PC-9 (cell line): Measurements from ENCODE around the gene LMX1B. TPM values are rescaled to one million over a fixed set of nuclear protein-coding genes. Genes with fewer than 3 reads are reported as not detected.
"Not testable (repeated sequence)": the region's sequence is repeated elsewhere in the genome, so short reads cannot be mapped to it uniquely, and the experiment has no call there.

ENCODE experiments used
- BruUV-seq: library from RNA; stranded (reverse); fragments of 400-500 nt; replicated peaks from 2 replicates; lab custom pipeline; 2021; lab: Mats Ljungman, UMichigan
- CTCF ChIA-PET: fragments of 300-600 bp; sonication (Branson Sonifier 250); formaldehyde crosslinking; loops from one replicate; lab custom pipeline; 2022; ENCODE audit warnings: antibody characterized with exemption; lab: Charles Lee
- POLR2A ChIA-PET: fragments of 300-600 bp; sonication (Branson Sonifier 250); formaldehyde crosslinking; loops from one replicate; lab custom pipeline; 2022; ENCODE audit warnings: antibody characterized with exemption; ENCODE audit not compliant: unreplicated experiment; lab: Charles Lee
- DNase-seq, 2 experiments: peaks; one replicate each; pipeline versions ENCODE4 v3.0.0 to v3.0.0-alpha.2; 2015 to 2022; ENCODE audit warnings: mixed read lengths in 1 of 2
- H2AFZ ChIP-seq: fragments of 200-600 bp; sonication (generic); 2 replicates; pipeline ENCODE4 v1.8.1; 2017; ENCODE audit warnings: antibody characterized with exemption
- H3F3A ChIP-seq: fragments of 200-600 bp; sonication (generic); 2 replicates; pipeline ENCODE4 v1.8.1; 2017; ENCODE audit warnings: antibody characterized with exemption, mild to moderate bottlenecking, low read depth; ENCODE audit not compliant: insufficient read depth
- H3K27ac ChIP-seq: fragments of 200-600 bp; sonication (generic); 2 replicates; pipeline ENCODE4 v1.6.1; 2016; ENCODE audit warnings: mixed run types
- H3K27me3 ChIP-seq: fragments of 200-600 bp; sonication (generic); 2 replicates; pipeline ENCODE4 v1.6.1; 2016; ENCODE audit warnings: low read depth, mixed run types; ENCODE audit not compliant: insufficient read depth
- H3K36me3 ChIP-seq: fragments of 200-600 bp; sonication (generic); 2 replicates; pipeline ENCODE4 v1.6.1; 2016; ENCODE audit warnings: low read depth, mixed run types
- H3K4me1 ChIP-seq: fragments of 200-600 bp; sonication (generic); replicated peaks from 2 replicates; pipeline ENCODE4 v1.6.1; 2016; ENCODE audit warnings: mixed run types; ENCODE audit not compliant: insufficient read depth
- H3K4me2 ChIP-seq: fragments of 200-600 bp; sonication (generic); 2 replicates; pipeline ENCODE4 v1.6.1; 2017; ENCODE audit warnings: mixed run types
- H3K4me3 ChIP-seq: fragments of 200-600 bp; sonication (generic); 2 replicates; pipeline ENCODE4 v1.6.1; 2016; ENCODE audit warnings: mixed run types
- H3K79me2 ChIP-seq: fragments of 200-600 bp; sonication (generic); 2 replicates; pipeline ENCODE4 v1.6.1; 2017; ENCODE audit warnings: low read depth, mixed run types
- H3K9me2 ChIP-seq: fragments of 200-600 bp; sonication (generic); 2 replicates; pipeline ENCODE4 v1.8.1; 2017; ENCODE audit warnings: mild to moderate bottlenecking; ENCODE audit not compliant: insufficient read depth
- H3K9me3 ChIP-seq: fragments of 200-600 bp; sonication (generic); 2 replicates; pipeline ENCODE4 v1.8.1; 2016; ENCODE audit warnings: low read depth; ENCODE audit not compliant: insufficient read depth
- H4K20me1 ChIP-seq: fragments of 200-600 bp; sonication (generic); 2 replicates; pipeline ENCODE4 v1.8.1; 2017; ENCODE audit not compliant: insufficient read depth
- CTCF ChIP-seq: fragments of 200-600 bp; sonication (generic); conservative IDR thresholded peaks from 2 replicates; pipeline ENCODE4 v1.6.1; 2017; ENCODE audit warnings: mixed run types, antibody characterized with exemption, mild to moderate bottlenecking, moderate library complexity
- EZH2 ChIP-seq: fragments of 200-600 bp; sonication (generic); IDR thresholded peaks from 2 replicates; pipeline ENCODE4 v1.8.0; 2017; ENCODE audit warnings: antibody characterized with exemption, low read depth
- intact Hi-C: fragments of 100-400 bp; cut with micrococcal nuclease; formaldehyde crosslinking; loops from one replicate; pipeline ENCODE4 v1.10.0; 2022; ENCODE audit not compliant: unreplicated experiment
- total RNA-seq: library from RNA; stranded (reverse); gene quantifications from 2 replicates; pipeline ENCODE4 v1.2.3, GENCODE V29; 2021

Gene LMX1B
- total RNA-seq, 1 experiment from 2014 or later: not detected

DNA sequence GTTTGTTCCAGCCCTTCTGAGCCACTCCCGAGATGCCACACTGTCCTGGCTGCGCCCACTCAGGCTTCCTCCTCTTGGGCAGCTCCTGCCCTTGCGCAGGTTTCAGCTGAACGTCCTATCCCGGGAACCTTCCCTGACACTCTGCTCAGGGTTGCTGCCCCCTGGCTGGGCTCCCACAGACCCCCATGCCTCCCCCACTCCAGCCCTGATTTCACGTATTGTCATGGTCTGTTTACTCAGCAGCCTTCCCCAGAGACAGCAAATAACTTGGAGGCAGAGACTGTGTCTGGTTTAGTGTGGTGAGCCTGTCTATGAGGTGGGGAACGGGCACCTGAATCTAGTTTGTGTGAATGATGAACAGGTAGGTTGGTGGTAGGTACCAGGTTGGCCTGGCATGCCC lies 40.4 kb downstream of the LMX1B start:
- Histone ChIP-seq H3K4me2 (no peak overlapping the region), H3K27me3 (peaks cover 50% of the 10 kb centered on the region), H2AFZ (no peak overlapping the region), H4K20me1 (no peaks in the 10 kb centered on the region), H3F3A (no peaks in the 10 kb centered on the region), H3K9me3 (no peaks in the 10 kb centered on the region), H3K4me3 (no peak overlapping the region), H3K36me3 (no peaks in the 10 kb centered on the region), H3K4me1 (no peaks in the 10 kb centered on the region), H3K27ac (no peak overlapping the region), H3K9me2 (no peaks in the 10 kb centered on the region), H3K79me2 (no peaks in the 10 kb centered on the region)
- CTCF ChIA-PET: interaction anchor here (0.5 kb wide), 1 partner anchor 127 kb away, joined by 6 read pairs; no protein-coding TSS in a partner anchor
- DNase-seq: peak in 1 of 2 experiments; percentile 21
- BruUV-seq: no TSS peak
- POLR2A ChIA-PET: no interaction called here
- TF ChIP-seq EZH2 (no peak), CTCF (no peak)
- intact Hi-C loops: no loop called here

GRCh38 chr9:126656214-126656613 lies 42.5 kb downstream of the LMX1B start:
- CTCF ChIA-PET, H3K4me3 ChIP-seq, BruUV-seq, H3F3A ChIP-seq, H3K27ac ChIP-seq, H3K36me3 ChIP-seq, H3K4me2 ChIP-seq, DNase-seq, intact Hi-C loops, H3K9me3 ChIP-seq, H2AFZ ChIP-seq, H3K9me2 ChIP-seq, H4K20me1 ChIP-seq, H3K79me2 ChIP-seq: not testable (repeated sequence)
- Histone ChIP-seq H3K27me3 (peaks cover 29% of the 10 kb centered on the region), H3K4me1 (peaks cover 10% of the 10 kb centered on the region)
- POLR2A ChIA-PET: interaction anchor here (0.8 kb wide), 1 partner anchor 41 kb away, joined by 4 read pairs; no protein-coding TSS in a partner anchor

GRCh38 chr9:126658201-126658825 lies 44.6 kb downstream of the LMX1B start:
- no TSS peak for BruUV-seq
- H3K79me2 ChIP-seq: no peaks in the 10 kb centered on the region
- H3K9me3 ChIP-seq: no peaks in the 10 kb centered on the region
- no peak overlapping the region for H3K27ac ChIP-seq
- 0 out of 2 replicates have a peak, but pooled peaks cover 12% of the 10 kb centered on the region for H3K27me3 ChIP-seq
- H3F3A ChIP-seq: peaks cover 11% of the 10 kb centered on the region
- H2AFZ ChIP-seq: no peak overlapping the region
- H3K4me1 ChIP-seq: peaks cover 31% of the 10 kb centered on the region
- ChIA-PET POLR2A (no interaction called here), CTCF (interaction anchor here (0.6 kb wide), 1 partner anchor 917 kb away, joined by 4 read pairs; no protein-coding TSS in a partner anchor)
- H3K9me2 ChIP-seq: no peaks in the 10 kb centered on the region
- H3K4me3 ChIP-seq: no peak overlapping the region
- intact Hi-C loops: no loop called here
- no peaks in the 10 kb centered on the region for H4K20me1 ChIP-seq
- no peak for TF ChIP-seq CTCF
- TF ChIP-seq EZH2: no peak
- DNase-seq: peak in 1 of 2 experiments; percentile 9
- H3K4me2 ChIP-seq: no peak overlapping the region
- H3K36me3 ChIP-seq: no peaks in the 10 kb centered on the region
